ENCODE data around the gene OPN5.
A peak's percentile ranks its signal among the peaks of the same experiment; 100 is the strongest.

OPN5 gene

GRCh38 chr6:47785182-47785581 is 3.4 kb downstream of the OPN5 start:
- no peak for TF ChIP-seq CTCF (IDR thresholded peaks at IDR 0.05; ENCODE audit: borderline replicate concordance, control extremely low read depth, extremely low read depth, insufficient read depth, missing control alignments)
- in situ Hi-C loops (cut with MboI; ENCODE audit: low sequenced_read_pairs, unreplicated experiment), result loop anchor here (25.0 kb wide), 1 partner anchor 1627 kb away; no protein-coding TSS in a partner anchor
- no peak for DNase-seq (ENCODE audit: low spot score)

DNA sequence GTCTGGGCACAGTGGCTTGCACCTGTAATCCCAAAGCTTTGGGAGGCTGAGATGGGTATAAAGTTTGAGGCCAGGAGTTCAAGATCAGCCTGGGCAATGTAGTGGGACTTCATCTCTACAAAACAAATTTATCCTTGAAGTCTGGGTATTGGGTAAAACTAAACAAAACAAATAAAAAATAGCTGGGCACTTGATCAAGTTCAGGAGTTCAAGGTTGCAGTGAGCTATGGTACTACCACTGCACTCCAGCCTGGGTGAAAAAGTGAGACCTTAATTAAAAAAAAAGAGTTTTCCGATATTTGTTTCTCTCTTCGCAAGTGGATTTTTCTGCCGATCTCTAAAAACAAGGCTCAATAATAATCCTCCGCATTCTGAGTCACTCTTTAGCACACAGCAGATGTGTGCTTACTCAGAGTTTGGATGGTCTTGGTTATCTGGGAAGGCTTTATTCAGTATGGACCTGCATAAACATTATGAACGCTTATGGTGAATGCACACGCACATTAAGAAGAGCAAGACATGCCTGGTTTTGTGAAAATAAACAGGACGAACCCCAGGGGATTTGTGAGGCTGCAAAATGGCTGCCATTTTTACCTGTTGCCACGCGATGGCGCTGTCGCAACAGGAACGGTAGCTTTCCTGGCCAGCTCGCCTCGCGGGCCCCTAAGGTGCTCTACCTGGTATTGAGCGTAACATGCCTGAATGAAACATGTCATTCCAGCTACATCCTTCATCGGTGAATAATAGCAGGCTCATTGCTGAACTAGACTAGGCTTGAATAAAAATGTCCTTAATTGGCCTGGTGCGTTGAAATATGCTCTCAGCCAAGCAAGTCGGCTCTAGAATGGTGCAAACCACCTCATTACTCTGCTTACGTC is 6.0 kb downstream of the OPN5 start:
- TF ChIP-seq CTCF (IDR thresholded peaks at IDR 0.05; ENCODE audit: borderline replicate concordance, control extremely low read depth, extremely low read depth, insufficient read depth, missing control alignments), result peak; percentile 87
- in situ Hi-C loops (cut with MboI; ENCODE audit: low sequenced_read_pairs, unreplicated experiment), result loop anchor here (25.0 kb wide), 1 partner anchor 1624 kb away; no protein-coding TSS in a partner anchor
- DNase-seq (ENCODE audit: low spot score), result peak; percentile 40

DNA sequence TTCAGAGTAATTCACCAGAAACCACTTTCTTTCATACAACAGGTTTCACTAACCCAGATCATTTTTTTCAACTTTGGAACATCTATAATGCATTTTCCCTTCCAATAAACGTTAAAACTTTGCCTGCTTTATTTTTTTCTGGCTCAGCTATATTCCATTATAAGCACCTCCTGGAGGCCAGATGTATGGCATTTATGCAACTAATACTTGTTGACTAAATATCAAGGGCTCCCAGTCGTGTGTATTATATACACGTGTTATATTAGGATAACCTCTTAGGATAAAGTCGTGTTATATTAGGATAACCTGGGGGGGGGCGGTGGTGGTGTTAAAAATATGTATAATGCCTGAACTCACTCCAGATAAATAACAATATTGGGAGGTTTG is 6.7 kb downstream of the OPN5 start:
- DNase-seq (ENCODE audit: low spot score), result no peak
- in situ Hi-C loops (cut with MboI; ENCODE audit: low sequenced_read_pairs, unreplicated experiment), result loop anchor here (25.0 kb wide), 1 partner anchor 1624 kb away; no protein-coding TSS in a partner anchor
- no peak for TF ChIP-seq CTCF (IDR thresholded peaks at IDR 0.05; ENCODE audit: borderline replicate concordance, control extremely low read depth, extremely low read depth, insufficient read depth, missing control alignments)

DNA sequence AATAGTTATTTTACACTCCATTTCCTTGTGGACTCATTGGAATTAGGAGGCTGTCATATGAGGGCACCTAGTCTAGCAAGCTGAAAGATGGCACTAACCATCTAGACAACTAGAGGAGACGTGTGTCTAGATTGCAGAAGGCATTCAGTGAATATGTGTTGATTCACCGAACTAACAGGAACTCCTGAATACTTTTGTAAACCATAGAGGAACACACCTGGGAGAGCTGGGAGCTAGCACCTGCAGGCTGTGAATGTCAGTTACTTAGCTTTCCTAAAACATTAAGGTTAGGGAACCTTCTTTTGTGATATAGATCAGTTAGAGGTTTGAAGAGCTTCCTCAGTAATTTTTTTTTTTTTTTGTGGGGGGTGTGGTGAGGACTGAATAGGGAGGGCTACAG is 7.7 kb downstream of the OPN5 start:
- in situ Hi-C loops (cut with MboI; ENCODE audit: low sequenced_read_pairs, unreplicated experiment), result loop anchor here (25.0 kb wide), 1 partner anchor 1623 kb away; no protein-coding TSS in a partner anchor
- no peak for DNase-seq (ENCODE audit: low spot score)
- no peak for TF ChIP-seq CTCF (IDR thresholded peaks at IDR 0.05; ENCODE audit: borderline replicate concordance, control extremely low read depth, extremely low read depth, insufficient read depth, missing control alignments)

- no peak for TF ChIP-seq CTCF (IDR thresholded peaks at IDR 0.05; ENCODE audit: borderline replicate concordance, control extremely low read depth, extremely low read depth, insufficient read depth, missing control alignments)
- DNase-seq (ENCODE audit: low spot score), result no peak
- in situ Hi-C loops (cut with MboI; ENCODE audit: low sequenced_read_pairs, unreplicated experiment), result loop anchor here (25.0 kb wide), 1 partner anchor 1620 kb away; no protein-coding TSS in a partner anchor
These were observed 10.4 kb downstream of the OPN5 start for GRCh38 chr6:47792216-47792733.

DNA sequence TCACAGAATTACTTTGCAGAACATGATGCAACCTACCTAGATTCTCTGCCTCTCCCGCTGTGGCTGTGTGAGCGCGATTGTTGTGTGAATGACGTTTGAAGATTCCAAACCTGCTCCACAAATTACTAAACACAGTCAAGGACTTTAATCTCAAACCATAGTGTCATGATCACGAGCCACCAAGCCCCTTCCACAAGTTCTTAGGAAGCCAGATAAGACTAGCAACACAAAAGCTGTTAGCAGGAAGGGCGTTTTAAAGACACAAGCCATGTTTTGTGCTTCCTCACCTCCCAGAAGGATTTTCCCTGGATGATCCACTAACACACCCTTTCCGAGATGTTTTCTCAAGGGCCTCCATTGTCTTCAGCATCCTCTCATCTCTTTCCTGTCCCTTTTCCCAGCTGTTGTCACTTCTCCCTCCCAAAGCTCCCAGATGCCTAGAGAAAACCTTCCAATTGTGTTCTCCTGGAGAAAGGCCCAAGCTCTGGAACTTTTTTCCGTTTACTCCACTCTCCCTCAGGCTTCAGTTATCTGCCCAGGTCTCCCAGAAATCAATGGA is 12.8 kb downstream of the OPN5 start:
- TF ChIP-seq CTCF (IDR thresholded peaks at IDR 0.05; ENCODE audit: borderline replicate concordance, control extremely low read depth, extremely low read depth, insufficient read depth, missing control alignments), result no peak
- DNase-seq (ENCODE audit: low spot score), result no peak
- in situ Hi-C loops (cut with MboI; ENCODE audit: low sequenced_read_pairs, unreplicated experiment), result loop anchor here (25.0 kb wide), 1 partner anchor 1618 kb away; no protein-coding TSS in a partner anchor

All from GM13976 (cell line).